Type B pancreatic cell (in vitro differentiated cells): ENCODE data around the gene KLRK1. TPM values are rescaled to one million over a fixed set of nuclear protein-coding genes. Genes with fewer than 3 reads are reported as not detected.

ENCODE experiments used
- DNase-seq: peaks from one replicate; pipeline ENCODE4 v3.0.0; 2021; ENCODE audit warnings: mixed read lengths; ENCODE audit not compliant: unreplicated experiment; ENCODE audit errors: extremely low spot score
- H3K27ac Mint-ChIP-seq: 2 replicates; pipeline ENCODE4 v1.8.0; 2021; ENCODE audit warnings: mild to moderate bottlenecking, mixed read lengths
- H3K27me3 Mint-ChIP-seq: 2 replicates; pipeline ENCODE4 v1.8.0; 2021; ENCODE audit warnings: mixed read lengths
- H3K36me3 Mint-ChIP-seq: 2 replicates; pipeline ENCODE4 v1.8.0; 2021; ENCODE audit warnings: mixed read lengths
- H3K4me1 Mint-ChIP-seq: one replicate; pipeline ENCODE4 v1.8.0; 2021; ENCODE audit warnings: mixed read lengths; ENCODE audit not compliant: unreplicated experiment
- H3K4me3 Mint-ChIP-seq: 2 replicates; pipeline ENCODE4 v1.8.0; 2021; ENCODE audit warnings: mild to moderate bottlenecking, mixed read lengths
- H3K9me3 Mint-ChIP-seq: 2 replicates; pipeline ENCODE4 v1.8.0; 2021; ENCODE audit warnings: mixed read lengths
- CTCF ChIP-seq: fragments of 200-600 bp; sonication (generic); conservative IDR thresholded peaks from 2 replicates; pipeline ENCODE4 v1.5.0; 2021; ENCODE audit warnings: antibody characterized with exemption, mild to moderate bottlenecking
- total RNA-seq: library from RNA; stranded (reverse); gene quantifications from 2 replicates; pipeline ENCODE4 v1.2.1, GENCODE V29; 2021; ENCODE audit warnings: low replicate concordance

The KLRK1 gene
- total RNA-seq, 1 donor from 2014 or later, result not detected

GRCh38 chr12:10362828-10363657 is 26.8 kb downstream of the KLRK1 start:
- H3K27ac Mint-ChIP-seq, result no peak overlapping the region
- H3K4me3 Mint-ChIP-seq, result no peak overlapping the region
- no peak for TF ChIP-seq CTCF
- H3K27me3 Mint-ChIP-seq, result no peaks in the 10 kb centered on the region
- DNase-seq, result no peak
- H3K4me1 Mint-ChIP-seq, result peaks cover 5% of the 10 kb centered on the region
- peaks cover 9% of the 10 kb centered on the region for H3K36me3 Mint-ChIP-seq
- H3K9me3 Mint-ChIP-seq, result no peaks in the 10 kb centered on the region

- no peak for TF ChIP-seq CTCF
- peaks cover 7% of the 10 kb centered on the region for H3K36me3 Mint-ChIP-seq
- H3K4me1 Mint-ChIP-seq, result peaks cover 5% of the 10 kb centered on the region
- H3K27me3 Mint-ChIP-seq, result no peaks in the 10 kb centered on the region
- no peak for DNase-seq
- H3K4me3 Mint-ChIP-seq, result no peak overlapping the region
- no peak overlapping the region for H3K27ac Mint-ChIP-seq
- no peaks in the 10 kb centered on the region for H3K9me3 Mint-ChIP-seq
Observed at GRCh38 chr12:10362325-10362724, 27.5 kb downstream of the KLRK1 start.

- Mint-ChIP-seq H3K27me3 (no peaks in the 10 kb centered on the region), H3K4me1 (peaks cover 5% of the 10 kb centered on the region), H3K9me3 (no peaks in the 10 kb centered on the region), H3K27ac (no peak overlapping the region), H3K36me3 (peaks cover 7% of the 10 kb centered on the region), H3K4me3 (peak overlapping the region; percentile 53)
- TF ChIP-seq CTCF, result no peak
- no peak for DNase-seq
Observed at GRCh38 chr12:10361622-10362021, 28.2 kb downstream of the KLRK1 start.

GRCh38 chr12:10361084-10361483 is 28.8 kb downstream of the KLRK1 start:
- Mint-ChIP-seq H3K9me3 (peaks cover 3% of the 10 kb centered on the region), H3K27ac (no peak overlapping the region), H3K4me3 (peak overlapping the region; percentile 17), H3K36me3 (peaks cover 9% of the 10 kb centered on the region), H3K27me3 (no peaks in the 10 kb centered on the region), H3K4me1 (peaks cover 5% of the 10 kb centered on the region)
- no peak for TF ChIP-seq CTCF
- no peak for DNase-seq

- peaks cover 5% of the 10 kb centered on the region for H3K4me1 Mint-ChIP-seq
- H3K27me3 Mint-ChIP-seq, result no peaks in the 10 kb centered on the region
- no peak for DNase-seq
- H3K27ac Mint-ChIP-seq, result no peak overlapping the region
- peaks cover 5% of the 10 kb centered on the region for H3K9me3 Mint-ChIP-seq
- H3K36me3 Mint-ChIP-seq, result peaks cover 11% of the 10 kb centered on the region
- H3K4me3 Mint-ChIP-seq, result no peak overlapping the region
- TF ChIP-seq CTCF, result no peak
Observed at GRCh38 chr12:10358969-10359368, 30.9 kb downstream of the KLRK1 start.
